ENCODE data around the gene CEP72.

The CEP72 gene

DNA sequence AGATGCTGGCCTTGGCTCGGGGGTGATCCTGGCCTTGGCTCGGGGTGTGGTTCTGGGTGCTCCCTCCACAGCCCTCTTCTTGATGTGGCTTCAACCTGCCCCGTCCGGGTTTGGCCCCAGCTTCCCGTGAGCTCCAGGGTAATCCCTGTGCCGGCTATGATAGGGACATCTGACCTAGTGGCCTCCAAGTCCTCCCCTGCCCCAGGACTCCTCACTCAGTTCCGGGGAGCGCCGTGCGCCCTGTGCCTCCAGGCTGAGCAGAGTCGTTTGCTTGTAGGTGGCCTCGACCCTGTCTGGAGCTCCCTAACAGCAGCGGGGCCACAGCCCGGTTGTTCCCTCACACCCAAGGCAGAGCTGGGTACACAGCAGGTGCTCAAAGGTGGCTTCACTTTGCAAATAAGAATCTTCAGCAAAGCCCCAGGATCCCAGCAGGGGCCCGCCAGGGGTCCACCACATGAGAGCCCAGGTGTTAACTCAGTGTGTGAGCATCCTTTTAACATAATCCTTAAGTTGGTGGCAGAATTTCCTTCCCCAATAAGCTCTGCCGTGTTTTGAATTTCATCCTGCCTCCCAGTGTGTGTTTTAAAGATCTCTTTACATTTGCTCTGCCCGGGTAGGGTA lies 32.3 kb upstream of the CEP72 start:
- H3K4me3 ChIP-seq (ENCODE audit: low read length in 2 of 2) = no peak overlapping the region
- H3K27ac ChIP-seq (replicated peaks; ENCODE audit: low read length) = no peak overlapping the region
- H3K4me1 ChIP-seq (ENCODE audit: control insufficient read depth in 2 of 2, insufficient read depth in 1 of 2, low read depth in 1 of 2, low read length in 2 of 2) = no peaks in the 10 kb centered on the region
- H3K23ac ChIP-seq (ENCODE audit: low read depth, low read length, poor library complexity) = peak overlapping the region; percentile 34
- H3K79me1 ChIP-seq (ENCODE audit: low read depth, low read length) = no peaks in the 10 kb centered on the region
- H3K4me2 ChIP-seq (ENCODE audit: insufficient read depth, low read length, poor library complexity, severe bottlenecking) = no peak overlapping the region
- H2AK5ac ChIP-seq (ENCODE audit: low read depth, low read length) = no peak overlapping the region
- peaks cover 0 to 31% (median 0%) of the 10 kb centered on the region in 3 experiments for H3K27me3 ChIP-seq (ENCODE audit: control insufficient read depth in 3 of 3, insufficient read depth in 3 of 3, low read depth in 1 of 3, low read length in 3 of 3)
- H3K36me3 ChIP-seq (replicated peaks in 1 of 2; ENCODE audit: control insufficient read depth in 2 of 2, insufficient read depth in 2 of 2, low read length in 2 of 2) = no peaks in the 10 kb centered on the region
- H2BK12ac ChIP-seq (ENCODE audit: low read length) = no peak overlapping the region
- no peak overlapping the region for H3K14ac ChIP-seq (ENCODE audit: low read length)
- no peak overlapping the region for H2BK5ac ChIP-seq (ENCODE audit: low read length)
- H2BK120ac ChIP-seq (ENCODE audit: low read depth, low read length) = no peak overlapping the region
- H4K8ac ChIP-seq (ENCODE audit: low read depth, low read length) = no peak overlapping the region
- peaks cover 4 to 8% of the 10 kb centered on the region in 2 donors for H3K9me3 ChIP-seq (replicated peaks in 1 of 2; ENCODE audit: control insufficient read depth in 2 of 2, insufficient read depth in 1 of 2, low read depth in 1 of 2, low read length in 2 of 2)
- H4K91ac ChIP-seq (ENCODE audit: low read depth, low read length, poor library complexity) = peak overlapping the region; percentile 40
- H3K4ac ChIP-seq (ENCODE audit: low read length) = no peak overlapping the region
- H2AFZ ChIP-seq (ENCODE audit: low read length) = no peak overlapping the region
- no peak overlapping the region for H3K9ac ChIP-seq (ENCODE audit: low read depth, low read length, poor library complexity)
- DNase-seq (ENCODE audit: low spot score) = no peak
- no CpG with 5 or more reads among the region's 17 CpGs for WGBS, 2 donors (ENCODE audit: extremely low coverage in 2 of 2, insufficient read length in 2 of 2, insufficient replicate concordance in 1 of 2)
- H3K18ac ChIP-seq (ENCODE audit: low read length) = peak overlapping the region; percentile 8
- H2BK15ac ChIP-seq (ENCODE audit: low read length) = no peak overlapping the region

DNA sequence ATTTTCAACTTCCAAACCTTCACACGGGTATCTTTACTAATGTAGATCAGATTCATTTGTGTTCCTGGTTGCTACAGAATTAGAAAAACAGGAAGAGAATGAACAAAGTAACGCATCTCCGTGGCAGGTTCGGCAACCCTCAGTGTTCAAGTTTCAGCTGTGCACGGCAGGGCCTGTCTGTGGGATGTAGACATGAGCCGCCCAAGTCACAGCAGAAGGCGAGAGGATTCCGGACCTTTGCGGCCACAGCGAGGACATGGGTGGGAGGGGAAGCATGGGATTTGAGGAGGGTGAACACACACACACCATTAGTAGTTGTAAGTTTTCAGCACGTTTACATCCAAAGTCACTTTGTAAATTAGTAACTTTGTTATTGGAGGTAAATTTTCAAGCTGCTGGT lies 31.7 kb upstream of the CEP72 start:
- Histone ChIP-seq H3K9me3 (replicated peaks in 1 of 2; ENCODE audit: control insufficient read depth in 2 of 2, insufficient read depth in 1 of 2, low read depth in 1 of 2, low read length in 2 of 2) (peaks cover 4 to 7% of the 10 kb centered on the region in 2 donors), H3K79me1 (ENCODE audit: low read depth, low read length) (no peaks in the 10 kb centered on the region), H3K18ac (ENCODE audit: low read length) (no peak overlapping the region), H3K4me1 (ENCODE audit: control insufficient read depth in 2 of 2, insufficient read depth in 1 of 2, low read depth in 1 of 2, low read length in 2 of 2) (no peaks in the 10 kb centered on the region), H2BK12ac (ENCODE audit: low read length) (no peak overlapping the region), H3K36me3 (replicated peaks in 1 of 2; ENCODE audit: control insufficient read depth in 2 of 2, insufficient read depth in 2 of 2, low read length in 2 of 2) (no peaks in the 10 kb centered on the region), H3K27me3 (ENCODE audit: control insufficient read depth in 3 of 3, insufficient read depth in 3 of 3, low read depth in 1 of 3, low read length in 3 of 3) (peaks cover 0 to 31% (median 0%) of the 10 kb centered on the region in 3 experiments), H2BK5ac (ENCODE audit: low read length) (no peak overlapping the region), H2BK15ac (ENCODE audit: low read length) (no peak overlapping the region), H3K27ac (replicated peaks; ENCODE audit: low read length) (no peak overlapping the region), H3K4ac (ENCODE audit: low read length) (no peak overlapping the region), H3K4me3 (ENCODE audit: low read length in 2 of 2) (no peak overlapping the region), H2BK120ac (ENCODE audit: low read depth, low read length) (no peak overlapping the region), H2AFZ (ENCODE audit: low read length) (no peak overlapping the region), H3K23ac (ENCODE audit: low read depth, low read length, poor library complexity) (no peak overlapping the region), H4K8ac (ENCODE audit: low read depth, low read length) (no peak overlapping the region), H3K14ac (ENCODE audit: low read length) (no peak overlapping the region), H4K91ac (ENCODE audit: low read depth, low read length, poor library complexity) (no peak overlapping the region), H2AK5ac (ENCODE audit: low read depth, low read length) (no peak overlapping the region), H3K9ac (ENCODE audit: low read depth, low read length, poor library complexity) (no peak overlapping the region), H3K4me2 (ENCODE audit: insufficient read depth, low read length, poor library complexity, severe bottlenecking) (no peak overlapping the region)
- no peak for DNase-seq (ENCODE audit: low spot score)
- WGBS, 2 donors (ENCODE audit: extremely low coverage in 2 of 2, insufficient read length in 2 of 2, insufficient replicate concordance in 1 of 2) = no CpG with 5 or more reads among the region's 11 CpGs

DNA sequence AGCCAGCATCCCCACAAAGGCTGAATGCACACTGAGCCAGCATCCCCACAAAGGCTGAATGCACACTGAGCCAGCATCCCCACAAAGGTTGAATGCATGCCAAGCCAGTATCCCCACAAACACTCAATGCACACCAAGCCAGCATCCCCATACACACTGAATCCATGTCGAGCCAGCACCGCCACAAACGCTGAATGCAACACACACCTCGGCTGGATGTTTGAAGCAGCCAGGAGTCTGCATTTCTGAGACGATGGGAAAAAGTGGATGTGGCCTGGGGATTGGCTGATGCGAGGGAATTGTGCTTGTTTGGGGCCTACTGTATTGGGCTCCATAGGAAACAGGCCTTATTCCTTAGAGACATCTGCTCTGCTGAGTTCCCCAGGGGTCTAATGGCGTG lies 30.9 kb upstream of the CEP72 start:
- Histone ChIP-seq H3K79me1 (ENCODE audit: low read depth, low read length) (no peaks in the 10 kb centered on the region), H3K27ac (replicated peaks; ENCODE audit: low read length) (no peak overlapping the region), H3K9ac (ENCODE audit: low read depth, low read length, poor library complexity) (no peak overlapping the region), H3K4me2 (ENCODE audit: insufficient read depth, low read length, poor library complexity, severe bottlenecking) (no peak overlapping the region), H3K4me1 (ENCODE audit: control insufficient read depth in 2 of 2, insufficient read depth in 1 of 2, low read depth in 1 of 2, low read length in 2 of 2) (no peaks in the 10 kb centered on the region), H3K18ac (ENCODE audit: low read length) (no peak overlapping the region), H3K4ac (ENCODE audit: low read length) (no peak overlapping the region), H2BK120ac (ENCODE audit: low read depth, low read length) (no peak overlapping the region), H2BK12ac (ENCODE audit: low read length) (no peak overlapping the region), H4K91ac (ENCODE audit: low read depth, low read length, poor library complexity) (no peak overlapping the region), H2AK5ac (ENCODE audit: low read depth, low read length) (no peak overlapping the region), H3K14ac (ENCODE audit: low read length) (no peak overlapping the region), H3K9me3 (replicated peaks in 1 of 2; ENCODE audit: control insufficient read depth in 2 of 2, insufficient read depth in 1 of 2, low read depth in 1 of 2, low read length in 2 of 2) (peaks cover 1 to 4% of the 10 kb centered on the region in 2 donors), H3K36me3 (replicated peaks in 1 of 2; ENCODE audit: control insufficient read depth in 2 of 2, insufficient read depth in 2 of 2, low read length in 2 of 2) (no peaks in the 10 kb centered on the region), H3K23ac (ENCODE audit: low read depth, low read length, poor library complexity) (no peak overlapping the region), H2AFZ (ENCODE audit: low read length) (no peak overlapping the region), H2BK15ac (ENCODE audit: low read length) (no peak overlapping the region), H3K27me3 (ENCODE audit: control insufficient read depth in 3 of 3, insufficient read depth in 3 of 3, low read depth in 1 of 3, low read length in 3 of 3) (peaks cover 0 to 34% (median 0%) of the 10 kb centered on the region in 3 experiments), H4K8ac (ENCODE audit: low read depth, low read length) (no peak overlapping the region), H2BK5ac (ENCODE audit: low read length) (no peak overlapping the region), H3K4me3 (ENCODE audit: low read length in 2 of 2) (no peak overlapping the region)
- no CpG with 5 or more reads among the region's 7 CpGs for WGBS, 2 donors (ENCODE audit: extremely low coverage in 2 of 2, insufficient read length in 2 of 2, insufficient replicate concordance in 1 of 2)
- DNase-seq (ENCODE audit: low spot score) = no peak

DNA sequence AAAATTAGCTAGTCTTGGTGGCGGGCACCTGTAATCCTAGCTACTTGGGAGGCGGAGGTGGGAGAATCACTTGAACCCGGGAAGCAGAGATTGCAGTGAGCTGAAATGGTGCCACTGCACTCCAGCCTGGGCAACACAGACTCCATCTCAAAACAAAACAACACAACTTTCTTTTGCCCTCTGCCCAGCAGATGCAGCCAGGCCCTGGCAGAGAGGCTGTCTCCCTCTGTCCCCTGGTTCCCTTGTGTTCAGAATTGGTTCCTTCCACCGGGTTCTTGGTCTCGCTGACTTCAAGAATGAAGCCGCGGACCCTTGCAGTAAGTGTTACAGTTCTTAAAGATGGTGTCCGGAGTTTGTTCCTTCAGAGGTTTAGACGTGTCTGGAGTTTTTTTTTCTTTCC lies 30.2 kb upstream of the CEP72 start:
- no peak overlapping the region for H3K4me2 ChIP-seq (ENCODE audit: insufficient read depth, low read length, poor library complexity, severe bottlenecking)
- no peak overlapping the region for H3K4ac ChIP-seq (ENCODE audit: low read length)
- no CpG with 5 or more reads among the region's 9 CpGs for WGBS, 2 donors (ENCODE audit: extremely low coverage in 2 of 2, insufficient read length in 2 of 2, insufficient replicate concordance in 1 of 2)
- H2BK15ac ChIP-seq (ENCODE audit: low read length) = no peak overlapping the region
- no peak overlapping the region for H3K18ac ChIP-seq (ENCODE audit: low read length)
- no peak overlapping the region for H4K91ac ChIP-seq (ENCODE audit: low read depth, low read length, poor library complexity)
- no peak overlapping the region for H2AK5ac ChIP-seq (ENCODE audit: low read depth, low read length)
- H3K4me1 ChIP-seq (ENCODE audit: control insufficient read depth in 2 of 2, insufficient read depth in 1 of 2, low read depth in 1 of 2, low read length in 2 of 2) = no peaks in the 10 kb centered on the region
- no peak overlapping the region for H2AFZ ChIP-seq (ENCODE audit: low read length)
- H3K4me3 ChIP-seq (ENCODE audit: low read length in 2 of 2) = no peak overlapping the region
- H2BK5ac ChIP-seq (ENCODE audit: low read length) = no peak overlapping the region
- no peak overlapping the region for H3K9ac ChIP-seq (ENCODE audit: low read depth, low read length, poor library complexity)
- no peak overlapping the region for H3K27ac ChIP-seq (replicated peaks; ENCODE audit: low read length)
- no peaks in the 10 kb centered on the region for H3K36me3 ChIP-seq (replicated peaks in 1 of 2; ENCODE audit: control insufficient read depth in 2 of 2, insufficient read depth in 2 of 2, low read length in 2 of 2)
- no peak overlapping the region for H4K8ac ChIP-seq (ENCODE audit: low read depth, low read length)
- H3K14ac ChIP-seq (ENCODE audit: low read length) = no peak overlapping the region
- H3K27me3 ChIP-seq (ENCODE audit: control insufficient read depth in 3 of 3, insufficient read depth in 3 of 3, low read depth in 1 of 3, low read length in 3 of 3) = peaks cover 0 to 41% (median 0%) of the 10 kb centered on the region in 3 experiments
- no peak for DNase-seq (ENCODE audit: low spot score)
- no peak overlapping the region for H2BK12ac ChIP-seq (ENCODE audit: low read length)
- H2BK120ac ChIP-seq (ENCODE audit: low read depth, low read length) = no peak overlapping the region
- H3K9me3 ChIP-seq (replicated peaks in 1 of 2; ENCODE audit: control insufficient read depth in 2 of 2, insufficient read depth in 1 of 2, low read depth in 1 of 2, low read length in 2 of 2) = peaks cover 0 to 4% of the 10 kb centered on the region in 2 donors
- no peak overlapping the region for H3K23ac ChIP-seq (ENCODE audit: low read depth, low read length, poor library complexity)
- no peaks in the 10 kb centered on the region for H3K79me1 ChIP-seq (ENCODE audit: low read depth, low read length)
